Neural progenitor cell (in vitro differentiated cells): ENCODE measurements around the gene KLRF1. TPM values are rescaled to one million over a fixed set of nuclear protein-coding genes. Genes with fewer than 3 reads are reported as not detected.

Source experiments
- DNase-seq: peaks from one replicate; pipeline ENCODE4 v3.0.0-alpha.2; 2016; ENCODE audit warnings: low spot score
- H2AFZ ChIP-seq: fragments of 200-600 bp; sonication (generic); replicated peaks from 2 replicates; pipeline ENCODE4 v1.6.1; 2016; ENCODE audit warnings: antibody characterized with exemption
- H3F3A ChIP-seq: fragments of 200-600 bp; sonication (generic); 2 replicates; pipeline ENCODE4 v1.6.1; 2016; ENCODE audit warnings: antibody characterized with exemption, low read depth
- H3K27ac ChIP-seq: fragments of 200-600 bp; sonication (generic); 2 replicates; pipeline ENCODE4 v1.5.1; 2016; ENCODE audit warnings: mild to moderate bottlenecking
- H3K27me3 ChIP-seq: fragments of 200-600 bp; sonication (generic); 2 replicates; pipeline ENCODE4 v1.6.1; 2016; ENCODE audit warnings: mild to moderate bottlenecking, moderate library complexity
- H3K36me3 ChIP-seq: fragments of 200-600 bp; sonication (generic); 2 replicates; pipeline ENCODE4 v1.5.1; 2016
- H3K4me1 ChIP-seq: fragments of 200-600 bp; sonication (generic); 2 replicates; pipeline ENCODE4 v1.6.1; 2016; ENCODE audit warnings: mixed run types
- H3K4me2 ChIP-seq: fragments of 200-600 bp; sonication (generic); 2 replicates; pipeline ENCODE4 v1.6.1; 2016
- H3K4me3 ChIP-seq: fragments of 200-600 bp; sonication (generic); 2 replicates; pipeline ENCODE4 v1.5.1; 2016
- H3K79me2 ChIP-seq: fragments of 200-600 bp; sonication (generic); 2 replicates; pipeline ENCODE4 v1.6.1; 2016; ENCODE audit warnings: low read depth
- H3K9ac ChIP-seq: fragments of 200-600 bp; sonication (generic); 2 replicates; pipeline ENCODE4 v1.6.1; 2016
- H3K9me3 ChIP-seq: fragments of 200-600 bp; sonication (generic); 2 replicates; pipeline ENCODE4 v1.5.1; 2016; ENCODE audit warnings: low read depth
- H4K20me1 ChIP-seq: fragments of 200-600 bp; sonication (generic); 2 replicates; pipeline ENCODE4 v1.6.1; 2016; ENCODE audit warnings: low read depth
- H3K27ac Mint-ChIP-seq: 3 replicates; pipeline ENCODE4 v1.8.0; 2021; ENCODE audit warnings: mixed read lengths
- H3K27me3 Mint-ChIP-seq: 2 replicates; pipeline ENCODE4 v1.8.0; 2022; ENCODE audit warnings: low read depth, mild to moderate bottlenecking, inconsistent platforms, moderate library complexity, mixed read lengths; ENCODE audit not compliant: insufficient read depth
- H3K36me3 Mint-ChIP-seq: 3 replicates; pipeline ENCODE4 v1.8.0; 2021; ENCODE audit warnings: mixed read lengths
- H3K4me1 Mint-ChIP-seq: 3 replicates; pipeline ENCODE4 v1.8.0; 2021; ENCODE audit warnings: mixed read lengths
- H3K4me3 Mint-ChIP-seq: 3 replicates; pipeline ENCODE4 v1.8.0; 2021; ENCODE audit warnings: mild to moderate bottlenecking, moderate library complexity, mixed read lengths
- H3K9me3 Mint-ChIP-seq: 3 replicates; pipeline ENCODE4 v1.8.0; 2020; ENCODE audit warnings: mixed read lengths
- EZH2 ChIP-seq: fragments of 200-600 bp; sonication (generic); IDR thresholded peaks from 2 replicates; pipeline ENCODE4 v1.6.1; 2017; ENCODE audit warnings: antibody characterized with exemption, mild to moderate bottlenecking, moderate library complexity
- EZH2phosphoT487 ChIP-seq: fragments of 200-600 bp; sonication (generic); IDR thresholded peaks from 2 replicates; pipeline ENCODE4 v1.6.1; 2017; ENCODE audit warnings: antibody characterized with exemption
- total RNA-seq: library from RNA; depleted of rRNA; stranded (reverse); fragments of >200 nt; gene quantifications from 2 replicates; pipeline ENCODE4 v1.2.3, GENCODE V29; 2015; ENCODE audit warnings: low replicate concordance
- TF ChIP-seq, protein P1 (sequence below): fragments of 200-600 bp; sonication (generic); IDR thresholded peaks from 2 replicates; pipeline ENCODE4 v1.5.1; 2017; ENCODE audit warnings: antibody characterized with exemption, mild to moderate bottlenecking

The KLRF1 gene
- total RNA-seq, 1 donor from 2014 or later, result not detected

DNA sequence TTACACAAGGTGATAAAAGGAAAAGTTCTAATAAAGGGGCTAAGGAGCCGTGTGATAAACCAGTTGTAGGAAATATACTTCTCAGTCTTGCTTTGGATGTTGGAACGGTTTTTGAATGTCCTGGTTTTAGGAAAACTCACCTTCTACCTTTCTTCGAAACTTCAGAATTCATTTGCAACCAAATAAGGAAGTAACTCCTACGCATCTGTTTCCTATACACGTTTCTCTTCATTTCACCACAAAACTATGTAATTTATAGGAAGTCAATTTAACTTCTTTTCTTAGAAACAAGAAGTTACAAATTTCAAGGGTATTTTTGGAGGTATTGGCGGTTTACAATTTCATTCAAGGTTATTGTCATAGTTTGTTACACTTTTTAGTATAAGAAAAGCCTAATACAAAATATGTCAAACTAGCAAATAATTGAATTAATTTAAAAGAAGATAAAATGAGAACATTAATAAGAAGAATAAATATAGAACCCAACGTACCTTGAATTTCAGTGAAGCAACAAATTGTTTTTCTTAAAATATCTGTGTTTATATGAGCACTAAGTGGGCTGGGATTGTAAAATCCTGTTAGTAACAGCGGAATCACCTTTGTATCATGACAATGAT is 33.4 kb upstream of the KLRF1 start:
- Histone ChIP-seq H3K9me3 (no peaks in the 10 kb centered on the region), H3K27me3 (no peaks in the 10 kb centered on the region), H3K4me1 (no peaks in the 10 kb centered on the region), H3K27ac (no peak overlapping the region), H3K36me3 (no peaks in the 10 kb centered on the region), H3K79me2 (no peaks in the 10 kb centered on the region), H3F3A (no peaks in the 10 kb centered on the region), H3K4me2 (no peak overlapping the region), H4K20me1 (no peaks in the 10 kb centered on the region), H3K4me3 (no peak overlapping the region), H3K9ac (no peak overlapping the region), H2AFZ (no peak overlapping the region)
- Mint-ChIP-seq H3K27me3 (peaks cover 4% of the 10 kb centered on the region), H3K27ac (no peak overlapping the region), H3K36me3 (no peaks in the 10 kb centered on the region), H3K9me3 (peaks cover 2% of the 10 kb centered on the region), H3K4me1 (no peaks in the 10 kb centered on the region), H3K4me3 (no peak overlapping the region)
- TF ChIP-seq, protein P1, sequence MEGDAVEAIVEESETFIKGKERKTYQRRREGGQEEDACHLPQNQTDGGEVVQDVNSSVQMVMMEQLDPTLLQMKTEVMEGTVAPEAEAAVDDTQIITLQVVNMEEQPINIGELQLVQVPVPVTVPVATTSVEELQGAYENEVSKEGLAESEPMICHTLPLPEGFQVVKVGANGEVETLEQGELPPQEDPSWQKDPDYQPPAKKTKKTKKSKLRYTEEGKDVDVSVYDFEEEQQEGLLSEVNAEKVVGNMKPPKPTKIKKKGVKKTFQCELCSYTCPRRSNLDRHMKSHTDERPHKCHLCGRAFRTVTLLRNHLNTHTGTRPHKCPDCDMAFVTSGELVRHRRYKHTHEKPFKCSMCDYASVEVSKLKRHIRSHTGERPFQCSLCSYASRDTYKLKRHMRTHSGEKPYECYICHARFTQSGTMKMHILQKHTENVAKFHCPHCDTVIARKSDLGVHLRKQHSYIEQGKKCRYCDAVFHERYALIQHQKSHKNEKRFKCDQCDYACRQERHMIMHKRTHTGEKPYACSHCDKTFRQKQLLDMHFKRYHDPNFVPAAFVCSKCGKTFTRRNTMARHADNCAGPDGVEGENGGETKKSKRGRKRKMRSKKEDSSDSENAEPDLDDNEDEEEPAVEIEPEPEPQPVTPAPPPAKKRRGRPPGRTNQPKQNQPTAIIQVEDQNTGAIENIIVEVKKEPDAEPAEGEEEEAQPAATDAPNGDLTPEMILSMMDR, result no peak
- TF ChIP-seq EZH2 (no peak), EZH2phosphoT487 (no peak)
- DNase-seq, result no peak

DNA sequence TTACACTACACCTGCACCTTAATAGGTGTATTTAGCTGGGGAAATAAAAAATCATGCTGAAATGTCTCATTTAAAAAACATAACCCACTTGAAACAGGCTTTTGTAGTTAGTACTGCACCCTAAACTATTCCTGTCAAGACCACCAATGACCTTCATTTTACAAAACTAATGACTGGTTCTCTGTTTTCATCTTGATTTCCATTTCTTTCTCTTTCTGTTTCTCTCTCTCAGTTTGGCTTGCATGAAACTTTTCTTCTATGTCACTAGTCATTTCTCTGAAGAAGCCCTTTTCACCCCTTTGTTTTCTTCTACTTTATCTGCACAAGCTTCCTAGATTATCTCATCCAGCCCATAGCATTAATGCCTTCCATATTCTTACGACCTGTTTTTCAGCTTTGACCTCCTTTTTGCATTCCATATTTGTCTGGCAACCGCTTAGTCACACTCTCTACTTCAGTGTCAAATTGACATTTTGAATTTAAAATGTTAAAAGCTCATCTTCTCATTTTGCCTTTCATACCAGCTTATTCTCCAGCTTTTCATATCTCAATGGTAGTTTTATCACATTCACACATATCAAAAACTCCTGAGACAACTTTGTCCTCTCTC is 32.7 kb upstream of the KLRF1 start:
- no peak overlapping the region for H3K9ac ChIP-seq
- no peak for DNase-seq
- H3K36me3 Mint-ChIP-seq, result no peaks in the 10 kb centered on the region
- H4K20me1 ChIP-seq, result no peaks in the 10 kb centered on the region
- H3K4me1 ChIP-seq, result no peaks in the 10 kb centered on the region
- no peak overlapping the region for H3K4me3 ChIP-seq
- peaks cover 2% of the 10 kb centered on the region for H3K9me3 Mint-ChIP-seq
- no peaks in the 10 kb centered on the region for H3K27me3 ChIP-seq
- no peak overlapping the region for H3K27ac ChIP-seq
- H3K9me3 ChIP-seq, result no peaks in the 10 kb centered on the region
- no peak overlapping the region for H3K4me3 Mint-ChIP-seq
- H3K27ac Mint-ChIP-seq, result no peak overlapping the region
- no peaks in the 10 kb centered on the region for H3F3A ChIP-seq
- TF ChIP-seq, protein P1, result no peak
- H3K27me3 Mint-ChIP-seq, result peaks cover 4% of the 10 kb centered on the region
- no peaks in the 10 kb centered on the region for H3K79me2 ChIP-seq
- H3K36me3 ChIP-seq, result no peaks in the 10 kb centered on the region
- no peaks in the 10 kb centered on the region for H3K4me1 Mint-ChIP-seq
- no peak overlapping the region for H3K4me2 ChIP-seq
- H2AFZ ChIP-seq, result no peak overlapping the region

DNA sequence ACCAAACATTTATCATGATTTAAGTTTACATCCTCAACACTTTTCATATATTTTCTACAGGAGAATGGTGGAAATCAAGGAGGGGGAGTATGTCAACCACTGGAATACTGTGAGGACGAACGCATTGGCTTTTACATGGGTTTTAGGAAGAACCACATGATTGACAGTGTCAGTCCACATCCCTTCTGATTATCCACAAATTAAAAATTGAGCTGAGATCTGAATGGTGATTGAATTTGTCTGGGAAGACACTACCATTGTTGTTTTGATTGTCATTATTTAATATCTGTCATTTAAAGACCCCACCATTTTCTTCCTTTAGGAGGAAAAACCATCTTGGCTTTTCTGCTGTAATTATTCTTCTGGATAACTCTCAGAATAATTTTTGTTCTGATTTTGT is 31.3 kb upstream of the KLRF1 start:
- H3F3A ChIP-seq, result no peaks in the 10 kb centered on the region
- Mint-ChIP-seq H3K4me1 (no peaks in the 10 kb centered on the region), H3K36me3 (no peaks in the 10 kb centered on the region), H3K27ac (no peak overlapping the region), H3K4me3 (no peak overlapping the region), H3K9me3 (no peaks in the 10 kb centered on the region), H3K27me3 (no peaks in the 10 kb centered on the region)
- no peaks in the 10 kb centered on the region for H3K9me3 ChIP-seq
- no peak overlapping the region for H2AFZ ChIP-seq
- no peak for DNase-seq
- no peaks in the 10 kb centered on the region for H4K20me1 ChIP-seq
- no peaks in the 10 kb centered on the region for H3K36me3 ChIP-seq
- no peak overlapping the region for H3K27ac ChIP-seq
- H3K79me2 ChIP-seq, result no peaks in the 10 kb centered on the region
- H3K27me3 ChIP-seq, result no peaks in the 10 kb centered on the region
- no peaks in the 10 kb centered on the region for H3K4me1 ChIP-seq
- no peak overlapping the region for H3K4me2 ChIP-seq
- H3K4me3 ChIP-seq, result no peak overlapping the region
- H3K9ac ChIP-seq, result no peak overlapping the region
- TF ChIP-seq EZH2phosphoT487, result no peak
- no peak for TF ChIP-seq EZH2
- TF ChIP-seq, protein P1, result no peak
